HG03342 (cell line): ENCODE results near the gene LGALS7B.
"Not testable (repeated sequence)": the region's sequence is repeated elsewhere in the genome, so short reads cannot be mapped to it uniquely, and the experiment has no call there.

Source experiments
- ATAC-seq: cut with Tn5 transposase; IDR thresholded peaks from one replicate; pipeline ENCODE4 v1.9.1; 2021; ENCODE audit warnings: mild to moderate bottlenecking, moderate library complexity; ENCODE audit not compliant: unreplicated experiment

LGALS7B gene

DNA sequence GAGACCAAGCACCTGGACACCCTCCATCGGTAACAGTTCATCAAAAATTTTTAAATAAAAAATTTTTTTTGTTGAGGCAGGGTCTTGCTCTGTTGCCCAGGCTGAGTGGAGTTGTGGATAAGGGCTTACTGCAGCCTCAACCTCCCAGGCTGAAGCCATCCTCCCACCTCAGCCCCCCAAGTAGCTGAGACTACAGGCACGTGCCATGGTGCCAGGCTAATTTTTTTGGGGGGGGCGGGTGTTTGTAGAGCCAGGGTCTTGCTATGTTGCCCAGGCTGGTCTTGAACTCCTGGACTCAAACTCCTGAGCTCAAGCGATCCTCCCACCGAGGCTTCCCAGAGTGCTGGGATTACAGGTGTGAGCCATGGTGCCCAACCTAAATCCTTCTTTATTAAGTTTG, 4.7 kb downstream of the LGALS7B start:
- ATAC-seq: no peak

DNA sequence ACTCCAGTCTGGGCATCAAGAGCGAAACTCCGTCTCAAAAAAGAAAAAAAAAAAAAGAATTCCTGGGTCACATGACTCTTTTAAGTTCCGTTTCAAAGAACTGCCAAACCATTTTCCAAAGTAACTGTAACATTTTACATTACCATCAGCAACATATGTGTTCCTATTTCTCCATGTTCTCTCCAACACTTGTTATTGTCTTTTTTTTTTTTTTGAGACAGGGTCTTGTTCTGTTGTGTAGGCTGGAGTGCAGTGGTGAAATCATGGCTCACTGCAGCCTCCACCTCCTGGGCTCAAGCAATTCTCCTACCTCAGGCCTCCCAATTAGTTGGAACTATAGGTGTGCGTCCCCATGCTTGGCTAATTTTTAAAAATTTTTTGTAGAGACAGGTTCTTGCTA, 6.5 kb downstream of the LGALS7B start:
- no peak for ATAC-seq

DNA sequence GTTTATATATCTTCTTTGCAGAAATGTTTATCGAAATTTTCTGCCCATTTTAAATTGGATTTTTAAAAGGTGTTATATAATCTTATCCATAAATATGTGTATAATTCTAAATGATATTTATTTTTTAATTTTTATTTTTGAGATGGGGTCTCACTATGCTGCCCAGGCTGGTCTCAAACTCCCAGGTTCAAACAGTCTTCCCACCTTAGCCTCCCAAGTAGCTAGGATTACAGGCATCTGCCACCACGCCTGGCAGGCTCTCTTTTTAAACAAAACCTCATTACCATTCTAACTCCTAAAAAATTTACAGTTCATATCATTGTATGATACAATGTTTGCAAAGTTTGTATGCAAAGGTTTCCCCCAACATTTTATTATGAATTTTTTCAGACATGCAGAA, 7.2 kb downstream of the LGALS7B start:
- ATAC-seq: no peak

DNA sequence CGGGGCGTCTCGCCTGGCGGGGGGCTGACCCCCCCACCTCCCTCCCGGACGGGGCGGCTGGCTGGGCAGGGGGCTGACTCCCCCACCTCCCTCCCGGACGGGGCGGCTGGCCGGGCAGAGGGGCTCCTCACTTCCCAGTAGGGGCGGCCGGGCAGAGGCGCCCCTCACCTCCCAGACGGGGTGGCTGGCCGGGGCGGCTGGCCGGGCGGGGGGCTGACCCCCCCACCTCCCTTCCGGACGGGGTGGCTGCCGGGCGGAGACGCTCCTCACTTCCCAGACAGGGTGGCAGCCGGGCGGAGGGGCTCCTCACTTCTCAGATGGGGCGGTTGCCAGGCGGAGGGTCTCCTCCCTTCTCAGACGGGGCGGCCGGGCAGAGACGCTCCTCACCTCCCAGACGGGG, 8.8 kb downstream of the LGALS7B start:
- not testable (repeated sequence) for ATAC-seq

DNA sequence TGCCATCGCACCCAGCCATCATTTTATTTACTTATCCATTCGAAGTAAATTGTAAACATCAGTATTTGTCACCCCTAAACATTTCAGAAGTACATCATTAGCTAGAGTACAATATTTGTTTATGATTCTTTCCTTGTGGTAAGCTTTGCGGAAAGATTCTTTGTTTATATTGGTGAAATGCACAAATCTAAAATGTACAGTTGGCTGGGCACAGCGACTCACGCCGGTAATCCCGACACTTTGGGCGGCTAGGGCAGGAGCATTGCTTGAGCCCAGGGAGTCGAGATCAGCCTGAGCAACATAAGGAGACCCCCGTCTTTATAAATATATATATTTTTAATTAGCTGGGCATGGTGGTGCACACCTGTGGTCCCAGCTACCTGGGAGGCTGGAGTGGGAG, 10.1 kb downstream of the LGALS7B start:
- no peak for ATAC-seq

GRCh38 chr19:38800577-38801347, 11.8 kb downstream of the LGALS7B start:
- ATAC-seq: no peak

- ATAC-seq: no peak
Measured at GRCh38 chr19:38801359-38802095, 12.5 kb downstream of the LGALS7B start.

GRCh38 chr19:38803543-38803942, 14.5 kb downstream of the LGALS7B start:
- no peak for ATAC-seq

DNA sequence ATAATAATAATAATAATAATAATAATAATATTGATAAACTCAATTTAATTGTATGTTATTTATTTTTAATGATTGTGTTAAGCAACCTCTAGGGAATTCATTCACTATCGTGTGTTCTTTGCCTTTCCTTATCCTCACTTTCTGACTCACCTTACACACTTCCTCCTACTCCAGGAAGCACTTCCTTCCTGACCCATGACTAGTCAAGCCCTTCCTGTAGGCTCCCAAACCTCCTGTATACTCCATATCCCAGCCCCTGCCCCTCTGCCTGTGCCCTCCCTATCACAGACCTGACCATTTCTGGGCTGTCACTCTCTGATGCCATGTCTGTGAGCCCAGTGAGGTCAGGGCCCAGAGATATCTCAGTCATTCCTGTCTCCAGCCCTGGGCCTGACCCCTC, 16.2 kb downstream of the LGALS7B start:
- no peak for ATAC-seq

GRCh38 chr19:38806371-38806770, 17.4 kb downstream of the LGALS7B start:
- no peak for ATAC-seq

- not testable (repeated sequence) for ATAC-seq
Measured at GRCh38 chr19:38807374-38808098, 18.5 kb downstream of the LGALS7B start.

DNA sequence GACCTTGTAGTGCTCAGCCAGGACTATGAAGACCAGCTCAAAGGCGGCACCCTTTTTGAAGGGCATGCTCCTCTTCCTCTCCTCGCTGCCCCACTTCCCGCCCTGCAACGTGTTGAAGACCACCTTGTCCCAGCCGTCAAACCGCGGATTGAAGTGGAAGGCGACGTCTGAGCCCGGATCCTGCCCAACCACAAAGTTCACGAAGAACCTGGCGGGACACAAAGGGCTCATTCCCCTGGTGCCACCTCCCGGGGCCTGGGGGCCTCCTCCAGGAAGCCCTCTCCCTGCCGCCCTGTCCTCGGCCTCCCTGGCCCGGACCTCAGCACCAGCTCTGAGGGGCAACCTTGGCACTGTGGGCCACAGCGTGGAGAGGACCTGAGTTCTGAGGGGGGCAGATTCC, 19.7 kb downstream of the LGALS7B start:
- no peak for ATAC-seq

DNA sequence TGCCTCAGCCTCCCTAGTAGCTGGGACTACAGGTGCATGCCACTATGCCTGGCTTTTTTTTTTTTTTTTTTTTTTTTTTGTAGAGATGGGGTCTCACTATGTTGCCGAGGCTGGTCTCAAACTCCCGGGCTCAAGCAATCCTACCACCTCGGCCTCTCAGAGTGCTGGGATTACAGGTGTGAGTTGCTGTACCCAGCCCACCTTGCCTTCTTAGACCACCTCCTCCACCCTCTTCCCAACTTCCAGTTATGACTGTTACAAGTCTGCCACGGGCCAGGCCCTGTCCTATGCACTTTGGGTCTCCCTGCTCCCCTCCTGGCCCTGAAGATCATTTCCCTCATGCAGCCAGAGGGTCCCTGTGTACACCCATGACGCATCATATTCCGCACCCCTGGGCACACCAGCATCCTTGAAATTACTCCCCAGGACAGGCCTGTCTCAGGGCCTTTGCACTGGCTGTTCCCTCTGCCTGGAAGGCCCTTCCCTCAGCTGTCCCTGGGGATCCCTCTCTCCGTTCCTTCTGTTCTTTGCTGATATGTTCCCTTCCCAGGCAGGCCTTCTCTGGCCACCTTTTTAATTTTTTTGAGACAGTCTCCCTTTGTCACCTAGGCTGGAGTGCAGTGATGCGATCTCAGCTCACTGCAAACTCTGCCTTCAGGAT, 20.7 kb downstream of the LGALS7B start:
- no peak for ATAC-seq

DNA sequence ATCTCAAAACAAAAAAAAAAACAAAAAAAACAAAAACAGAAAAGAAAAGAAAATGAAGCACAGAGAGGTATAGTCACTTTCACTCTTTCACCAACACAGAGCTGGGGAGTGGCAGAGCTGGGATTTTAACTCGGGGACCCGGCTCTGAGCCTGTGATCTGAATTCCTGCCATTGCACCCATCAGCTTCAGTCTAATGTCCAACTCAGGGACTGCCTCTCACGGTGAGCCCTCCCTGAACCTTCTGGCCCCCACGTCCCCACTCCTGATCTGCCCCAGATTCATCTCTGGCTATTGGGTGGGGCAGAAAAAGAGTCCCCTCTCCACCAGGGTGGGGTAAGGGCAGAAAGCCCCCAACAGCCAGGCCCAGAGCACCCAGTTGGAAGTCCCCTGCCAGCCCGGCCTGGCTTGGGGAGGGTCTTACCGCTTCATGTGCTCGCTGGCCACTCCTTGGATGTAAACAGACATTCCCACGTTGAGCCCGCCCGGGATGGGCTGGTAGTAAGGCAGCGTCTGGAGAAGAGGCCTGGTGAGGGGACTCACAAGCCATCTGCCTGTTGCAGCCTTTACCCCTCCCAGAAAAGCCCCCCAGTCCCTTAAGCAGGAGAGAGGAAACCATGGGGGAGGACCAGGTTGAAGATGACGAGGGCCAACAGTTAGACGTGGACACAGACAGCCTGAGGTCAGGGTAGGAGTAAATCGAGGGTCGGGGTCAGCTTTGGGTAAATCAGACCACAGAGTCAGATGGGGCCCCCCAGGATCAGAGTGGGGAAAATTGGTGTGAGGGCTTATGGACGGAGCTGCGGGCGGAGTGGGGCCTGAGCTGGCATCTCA, 23.2 kb downstream of the LGALS7B start:
- no peak for ATAC-seq

DNA sequence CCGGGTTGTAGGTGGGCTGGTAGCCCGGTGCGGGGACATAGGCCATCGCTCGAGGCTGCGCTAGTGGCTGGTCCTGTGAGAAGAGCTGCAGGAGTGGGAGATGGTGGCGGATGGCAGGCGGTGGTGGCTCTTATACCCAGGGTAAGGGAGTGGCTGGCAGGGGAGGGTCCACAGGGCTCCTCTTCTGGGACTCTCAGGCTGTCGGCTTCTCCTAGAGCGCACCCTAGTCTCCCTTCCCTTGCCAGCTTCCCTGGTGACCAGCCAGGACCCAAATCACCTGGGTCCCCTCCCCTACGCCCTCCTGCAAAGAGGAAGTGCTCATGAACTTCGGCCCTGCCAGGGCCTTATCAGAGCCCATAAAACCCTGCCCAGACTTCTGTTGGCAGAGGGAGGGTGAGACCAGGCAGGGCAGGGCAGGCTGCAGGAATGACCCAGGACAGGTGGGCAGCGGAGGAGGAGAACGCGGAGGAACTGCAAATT, 23.9 kb downstream of the LGALS7B start, which contains the start of gene LGALS4:
TSS of gene LGALS4 (minus strand) at position 105 of the 480 bp plus-strand sequence. CDS start at position 46, 59 bp downstream.
- ATAC-seq: no peak

DNA sequence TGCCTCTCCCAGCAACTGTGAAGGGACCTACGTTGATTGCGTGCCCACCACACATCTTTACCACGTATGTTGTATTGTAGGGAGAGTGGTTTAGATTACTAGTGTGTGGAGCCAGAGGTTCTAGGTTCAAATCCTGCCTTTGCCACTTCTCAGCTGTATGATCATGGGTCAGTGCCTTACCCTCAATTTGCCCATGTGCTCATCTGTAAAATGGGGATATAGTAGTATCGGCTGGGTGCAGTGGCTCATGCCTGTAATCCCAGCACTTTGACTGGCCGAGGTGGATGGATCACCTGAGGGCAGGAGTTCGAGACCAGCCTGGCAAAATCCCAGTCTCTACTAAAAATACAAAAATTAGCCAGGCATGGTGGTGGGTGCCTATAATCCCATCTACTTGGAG, 24.3 kb downstream of the LGALS7B start:
- ATAC-seq: no peak

- not testable (repeated sequence) for ATAC-seq
Measured at GRCh38 chr19:38813932-38814331, 24.9 kb downstream of the LGALS7B start.

DNA sequence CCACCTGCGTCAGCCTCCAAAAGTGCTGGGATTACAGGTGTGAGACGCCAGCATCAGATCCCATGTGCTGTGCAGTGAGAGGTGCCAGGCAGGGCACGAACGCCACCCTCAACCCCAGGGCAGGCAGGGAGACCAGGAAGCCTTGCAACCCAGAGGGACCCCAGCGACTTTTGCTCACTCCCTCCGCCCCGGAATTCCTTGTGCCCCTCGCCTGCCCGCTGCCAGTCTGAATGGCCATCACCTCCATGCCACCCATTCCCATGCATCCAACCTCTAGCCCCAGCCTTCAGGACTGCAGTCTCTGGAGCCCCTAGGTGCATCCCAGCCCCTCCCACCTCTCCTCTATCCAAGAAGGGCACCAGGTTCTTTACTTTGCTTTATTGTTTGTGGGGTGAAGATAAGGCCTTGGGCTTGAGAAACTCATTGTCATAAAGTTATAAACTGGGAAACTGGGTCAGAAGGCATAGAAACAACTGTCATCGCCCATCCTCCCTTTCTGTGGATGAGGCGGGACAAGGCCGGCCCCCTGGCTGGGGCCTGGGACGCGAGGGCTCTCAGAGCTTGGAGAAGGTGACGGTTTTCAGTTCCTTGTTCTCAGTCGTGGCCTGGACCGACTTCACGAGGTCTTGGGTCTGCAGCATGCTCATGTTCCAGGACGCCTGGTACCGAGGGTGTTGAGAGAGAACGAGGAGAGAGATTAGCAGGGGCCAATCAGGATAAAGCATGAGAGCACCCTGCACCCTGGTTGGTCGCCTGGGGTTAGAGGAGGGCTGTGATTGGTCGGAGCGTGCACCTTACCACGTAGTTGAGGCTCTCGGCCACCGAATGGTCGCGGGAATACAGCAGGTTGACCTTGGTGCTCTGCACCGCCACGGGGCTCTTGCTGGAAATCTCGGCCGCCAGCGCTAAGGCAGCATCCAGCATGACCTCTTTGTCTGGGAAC, 26.3 kb downstream of the LGALS7B start:
- no peak for ATAC-seq
